Spleen (tissue), 11 donors: ENCODE data around the gene TSKS. TPM values are rescaled to one million over a fixed set of nuclear protein-coding genes. Genes with fewer than 3 reads are reported as not detected.
"Not testable (repeated sequence)": the region's sequence is repeated elsewhere in the genome, so short reads cannot be mapped to it uniquely, and the experiment has no call there.

Source experiments
- DNase-seq: peaks from one replicate; pipeline ENCODE4 v3.0.0-alpha.2; 2020
- H3K27ac ChIP-seq, 8 donors: fragments of 200-600 bp; sonication (generic) in 7 of 8; 1 replicate in 4 of 8; 2 replicates in 4 of 8; pipeline versions ENCODE4 v1.5.0 to v1.8.0; 2016 to 2021; ENCODE audit warnings: inconsistent platforms in 4 of 8, mild to moderate bottlenecking in 4 of 8, moderate library complexity in 1 of 8
- H3K27me3 ChIP-seq, 7 donors: fragments of 200-600 bp; sonication (generic) in 6 of 7; replicated peaks in 1 of 7; 1 replicate in 4 of 7; 2 replicates in 3 of 7; pipeline versions ENCODE4 v1.5.0 to v1.8.0; 2016 to 2021; ENCODE audit warnings: inconsistent platforms in 3 of 7, mild to moderate bottlenecking in 1 of 7
- H3K36me3 ChIP-seq, 6 donors: fragments of 200-600 bp; sonication (generic) in 5 of 6; 1 replicate in 4 of 6; 2 replicates in 2 of 6; pipeline versions ENCODE4 v1.5.0 to v1.8.0; 2016 to 2021; ENCODE audit warnings: inconsistent platforms in 2 of 6
- H3K4me1 ChIP-seq, 6 donors: fragments of 200-600 bp; sonication (generic) in 5 of 6; 1 replicate in 3 of 6; 2 replicates in 3 of 6; pipeline versions ENCODE4 v1.5.0 to v1.8.0; 2016 to 2021; ENCODE audit warnings: inconsistent platforms in 3 of 6
- H3K4me3 ChIP-seq, 8 donors: fragments of 200-600 bp; sonication (generic) in 7 of 8; 1 replicate in 4 of 8; 2 replicates in 4 of 8; pipeline versions ENCODE4 v1.5.0 to v1.8.0; 2016 to 2021; ENCODE audit warnings: inconsistent platforms in 4 of 8, mild to moderate bottlenecking in 4 of 8, moderate library complexity in 2 of 8
- H3K9me3 ChIP-seq, 8 donors: fragments of 200-600 bp; sonication (generic) in 7 of 8; 1 replicate in 4 of 8; 2 replicates in 4 of 8; pipeline versions ENCODE4 v1.5.0 to v1.8.0; 2016 to 2021; ENCODE audit warnings: inconsistent platforms in 4 of 8
- POLR2A ChIP-seq, 3 donors: fragments of 450-650 bp; IDR thresholded peaks; one replicate each; pipeline ENCODE4 v1.5.1; 2017; ENCODE audit warnings: antibody characterized with exemption in 3 of 3, mild to moderate bottlenecking in 1 of 3
- POLR2AphosphoS5 ChIP-seq, 3 donors: sonication (generic); formaldehyde crosslinking; IDR thresholded peaks; one replicate each; pipeline ENCODE4 v1.5.1; 2017; ENCODE audit warnings: antibody characterized with exemption in 3 of 3
- WGBS, 5 donors: extraction: QIAGEN DNeasy Blood & Tissue Kit in 3 of 5; methylation state at CpG; one replicate each; pipeline versions ENCODE4 v1.1.5 to v1.1.7; 2013 to 2018; 5-methylcytosine and 5-hydroxymethylcytosine counted together
- intact Hi-C: fragments of 100-400 bp; cut with DNase I; formaldehyde crosslinking; loops from one replicate; pipeline ENCODE4 v1.15.0; 2023; ENCODE audit warnings: low total_unique reads
- polyA plus RNA-seq, 3 donors: library from polyadenylated mRNA; stranded (reverse); fragments of 200-250 nt; gene quantifications; one replicate each; pipeline ENCODE4 v1.2.1, GENCODE V29; 2013
- total RNA-seq, 7 donors: library from RNA; depleted of rRNA in 3 of 7; stranded (reverse); fragments of >200 nt in 3 of 7; fragmentation: NEBNext Ultra II Directional in 4 of 7; extraction: Animal tissue kit (Norgen Biotek cat#: 25700) in 4 of 7; gene quantifications; one replicate each; pipeline versions ENCODE4 v1.1.0 to v1.2.1, GENCODE V29; 2016 to 2021
- TF ChIP-seq, protein P1 (sequence below), 11 experiments: fragments of 200-600 bp in 7 of 11; fragments of 450-650 bp in 4 of 11; sonication (generic) in 4 of 11; IDR thresholded peaks in 8 of 11; conservative IDR thresholded peaks in 3 of 11; 1 replicate in 7 of 11; 2 replicates in 4 of 11; pipeline versions ENCODE4 v1.4.0 to v1.8.0; 2016 to 2021; ENCODE audit warnings: antibody characterized with exemption in 11 of 11, inconsistent platforms in 4 of 11, mild to moderate bottlenecking in 1 of 11
- donor health status: healthy with polysubstance abuse.
- donor health status: DM: no; HTN: no; CAD: no; lungs with moderate emphysema.
- donor health status: DM: no; HTN: no; CAD: no.
- donor health status: Bipolar disorder and iron deficiency.
- donor health status: healthy.
- donor health status: DM: no; HTN: no; CAD: no.
- donor health status: DM: yes; HTN: yes; CAD: no.

The TSKS gene
- total and polyA plus RNA-seq, 10 donors = 0.26 to 2.1 (median 0.88) TPM; not detected in 4

DNA sequence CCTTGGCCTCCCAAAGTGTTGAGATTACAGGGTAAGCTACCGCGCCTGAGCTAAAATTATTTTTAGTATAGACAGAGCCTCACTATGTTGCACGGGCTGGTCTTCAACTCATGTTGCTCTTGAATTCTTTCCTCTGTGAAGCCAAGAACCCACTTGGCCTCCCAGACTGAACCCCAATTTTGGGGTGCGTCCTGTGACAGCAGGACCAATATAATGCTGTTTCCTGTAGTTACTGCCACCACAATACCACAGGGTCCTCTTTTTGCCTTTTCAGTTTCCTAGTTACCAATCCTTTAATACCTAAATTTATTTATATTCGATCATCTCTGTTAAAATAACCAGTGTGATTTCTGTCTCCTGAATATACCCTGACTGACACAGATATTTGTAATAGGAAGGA lies 32.9 kb downstream of the TSKS start:
- 35 to 44% (median 37%) methylated on average over 5 of the region's 5 CpGs for WGBS, 5 donors
- Histone ChIP-seq H3K4me3 (no peak overlapping the region), H3K27ac (no peak overlapping the region), H3K27me3 (no peaks in the 10 kb centered on the region), H3K9me3 (no peaks in the 10 kb centered on the region), H3K4me1 (no peaks in the 10 kb centered on the region), H3K36me3 (no peaks in the 10 kb centered on the region)
- TF ChIP-seq POLR2AphosphoS5 (IDR thresholded peaks at IDR 0.05) (no peak), POLR2A (IDR thresholded peaks at IDR 0.05) (no peak)
- TF ChIP-seq, protein P1, sequence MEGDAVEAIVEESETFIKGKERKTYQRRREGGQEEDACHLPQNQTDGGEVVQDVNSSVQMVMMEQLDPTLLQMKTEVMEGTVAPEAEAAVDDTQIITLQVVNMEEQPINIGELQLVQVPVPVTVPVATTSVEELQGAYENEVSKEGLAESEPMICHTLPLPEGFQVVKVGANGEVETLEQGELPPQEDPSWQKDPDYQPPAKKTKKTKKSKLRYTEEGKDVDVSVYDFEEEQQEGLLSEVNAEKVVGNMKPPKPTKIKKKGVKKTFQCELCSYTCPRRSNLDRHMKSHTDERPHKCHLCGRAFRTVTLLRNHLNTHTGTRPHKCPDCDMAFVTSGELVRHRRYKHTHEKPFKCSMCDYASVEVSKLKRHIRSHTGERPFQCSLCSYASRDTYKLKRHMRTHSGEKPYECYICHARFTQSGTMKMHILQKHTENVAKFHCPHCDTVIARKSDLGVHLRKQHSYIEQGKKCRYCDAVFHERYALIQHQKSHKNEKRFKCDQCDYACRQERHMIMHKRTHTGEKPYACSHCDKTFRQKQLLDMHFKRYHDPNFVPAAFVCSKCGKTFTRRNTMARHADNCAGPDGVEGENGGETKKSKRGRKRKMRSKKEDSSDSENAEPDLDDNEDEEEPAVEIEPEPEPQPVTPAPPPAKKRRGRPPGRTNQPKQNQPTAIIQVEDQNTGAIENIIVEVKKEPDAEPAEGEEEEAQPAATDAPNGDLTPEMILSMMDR (IDR thresholded peaks at IDR 0.05 in 8 of 11, conservative IDR thresholded peaks at IDR 0.05 in 3 of 11) = no peak
- no peak for DNase-seq
- intact Hi-C loops = no loop called here

DNA sequence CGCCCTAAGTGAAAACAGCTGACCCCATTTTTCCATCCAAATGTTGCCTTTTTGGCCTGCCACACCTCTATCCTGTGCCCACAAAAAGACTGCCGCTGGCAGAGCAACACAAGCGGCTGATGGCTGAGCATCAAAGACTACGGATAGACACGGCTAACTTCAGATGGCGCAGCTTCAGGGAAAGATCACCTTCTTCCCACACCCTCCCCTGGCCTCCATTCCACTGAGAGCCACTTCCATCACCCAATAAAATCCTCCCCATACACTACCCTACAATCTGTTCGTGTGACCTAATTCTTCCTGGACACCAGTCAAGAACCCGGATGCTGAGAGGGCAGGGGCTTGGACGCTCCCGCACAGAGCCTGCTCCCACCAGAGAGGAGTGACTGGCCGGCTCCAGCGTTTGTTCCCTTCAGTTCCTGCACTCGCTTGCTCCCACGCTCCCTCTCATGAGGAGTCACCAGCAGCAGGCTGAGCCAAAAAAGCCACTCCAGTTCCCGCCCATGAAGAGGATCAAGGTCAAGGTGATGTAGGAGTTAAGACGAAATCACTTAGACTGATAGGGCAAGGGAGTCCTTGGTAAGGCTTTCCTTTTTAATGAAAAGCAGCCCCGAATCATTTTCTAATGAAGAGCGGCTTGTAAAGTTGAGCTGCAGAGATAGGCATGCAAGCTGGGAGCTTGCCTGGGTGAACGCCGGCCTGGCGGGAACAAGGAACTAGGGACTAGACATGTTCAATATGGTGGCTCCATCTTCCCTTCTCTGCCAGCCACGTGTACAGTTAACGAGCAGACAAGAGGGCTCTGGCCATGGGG lies 35.7 kb downstream of the TSKS start:
- intact Hi-C loops = no loop called here
- Histone ChIP-seq H3K9me3 (no peaks in the 10 kb centered on the region), H3K36me3 (no peaks in the 10 kb centered on the region), H3K27me3 (no peaks in the 10 kb centered on the region), H3K27ac (peak overlapping the region in 7 of 8 donors; percentile 19 to 65 (median 55)), H3K4me3 (no peak overlapping the region), H3K4me1 (no peaks in the 10 kb centered on the region)
- no peak for DNase-seq
- WGBS, 5 donors = 77 to 90% (median 83%) methylated on average over 23 of the region's 23 CpGs
- TF ChIP-seq POLR2AphosphoS5 (IDR thresholded peaks at IDR 0.05) (peak; percentile 14 to 59 (median 58)), POLR2A (IDR thresholded peaks at IDR 0.05) (no peak)

DNA sequence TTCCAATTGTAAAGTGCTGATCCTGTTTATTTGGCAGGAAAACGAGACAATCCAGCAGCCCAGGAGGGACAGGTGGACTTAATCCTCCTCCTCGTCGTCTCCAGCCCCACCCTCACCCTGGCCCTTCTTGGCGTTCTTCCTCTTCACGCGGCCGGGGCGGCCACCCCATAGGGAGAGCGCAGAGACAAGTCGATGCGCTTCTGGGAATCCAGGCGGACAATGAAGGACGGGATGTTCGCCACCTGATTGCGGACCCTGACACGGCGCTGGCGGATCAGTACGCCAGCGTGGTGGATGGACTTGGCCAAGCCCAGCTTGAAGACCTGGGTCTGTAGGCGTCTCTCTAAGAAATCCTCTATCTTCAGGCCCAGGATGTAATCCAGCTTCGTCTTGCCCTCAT lies 43.7 kb downstream of the TSKS start:
- DNase-seq, H3K9me3 ChIP-seq, H3K27ac ChIP-seq, H3K36me3 ChIP-seq, intact Hi-C loops, H3K4me3 ChIP-seq, H3K27me3 ChIP-seq: not testable (repeated sequence)
- WGBS, 5 donors = 85 to 92% (median 91%) methylated on average over 22 of the region's 22 CpGs
- H3K4me1 ChIP-seq = peaks cover 0 to 28% (median 13%) of the 10 kb centered on the region in 6 donors

DNA sequence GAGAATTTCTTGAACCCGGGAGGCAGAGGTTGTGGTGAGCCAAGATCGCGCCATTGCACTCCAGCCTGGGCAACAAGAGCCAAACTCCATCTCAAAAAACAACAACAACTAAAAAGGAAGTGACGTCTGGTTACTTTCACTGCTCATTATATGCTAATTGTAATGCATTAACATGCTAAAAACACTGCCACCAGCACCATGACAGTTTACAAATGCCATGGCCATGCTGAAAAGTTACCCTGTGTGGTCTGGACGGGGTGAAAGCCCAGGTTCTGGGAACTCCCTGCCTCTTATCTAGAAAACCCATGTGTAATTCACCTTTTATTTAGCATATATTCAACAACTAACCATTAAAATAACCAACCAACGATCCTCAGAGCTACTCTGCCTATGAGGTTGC lies 44.1 kb downstream of the TSKS start:
- no peaks in the 10 kb centered on the region for H3K27me3 ChIP-seq
- no peak overlapping the region for H3K4me3 ChIP-seq
- H3K4me1 ChIP-seq = peaks cover 0 to 28% (median 13%) of the 10 kb centered on the region in 6 donors
- H3K9me3 ChIP-seq = no peaks in the 10 kb centered on the region
- TF ChIP-seq, protein P1 (IDR thresholded peaks at IDR 0.05 in 8 of 11, conservative IDR thresholded peaks at IDR 0.05 in 3 of 11) = no peak
- TF ChIP-seq POLR2A (IDR thresholded peaks at IDR 0.05) (no peak), POLR2AphosphoS5 (IDR thresholded peaks at IDR 0.05) (no peak)
- H3K27ac ChIP-seq = peak overlapping the region in 3 of 8 donors; percentile 87 to 93 (median 92)
- H3K36me3 ChIP-seq = no peaks in the 10 kb centered on the region
- intact Hi-C loops = no loop called here
- DNase-seq = no peak
- 83 to 90% (median 85%) methylated on average over 6 of the region's 6 CpGs for WGBS, 5 donors

DNA sequence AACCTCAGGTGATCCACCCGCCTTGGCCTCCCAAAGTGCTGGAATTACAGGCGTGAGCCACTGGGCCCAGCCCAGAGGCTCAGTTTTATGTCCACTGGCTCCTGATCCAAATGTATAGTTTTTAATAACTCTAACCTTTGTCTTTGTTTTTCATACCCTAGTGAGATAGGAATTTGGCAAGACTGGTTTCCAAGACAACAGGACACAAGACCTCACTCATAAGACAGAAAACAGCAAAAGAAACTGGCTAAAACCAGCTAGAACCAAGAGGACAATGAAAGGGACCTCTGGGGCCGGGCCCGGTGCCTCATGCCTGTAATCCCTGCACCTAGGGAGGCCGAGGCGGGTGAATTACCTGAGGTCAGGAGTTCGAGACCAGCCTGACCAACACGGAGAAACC lies 44.6 kb downstream of the TSKS start:
- peaks cover 0 to 28% (median 13%) of the 10 kb centered on the region in 6 donors for H3K4me1 ChIP-seq
- H3K27ac ChIP-seq = peak overlapping the region in 7 of 8 donors; percentile 79 to 93 (median 90)
- H3K4me3 ChIP-seq = peak overlapping the region in 1 of 8 donors; percentile 72
- 92 to 97% (median 94%) methylated on average over 8 of the region's 8 CpGs for WGBS, 5 donors
- no peaks in the 10 kb centered on the region for H3K36me3 ChIP-seq
- no peak for DNase-seq
- no peak for TF ChIP-seq POLR2AphosphoS5 (IDR thresholded peaks at IDR 0.05)
- TF ChIP-seq, protein P1 (IDR thresholded peaks at IDR 0.05 in 8 of 11, conservative IDR thresholded peaks at IDR 0.05 in 3 of 11) = no peak
- TF ChIP-seq POLR2A (IDR thresholded peaks at IDR 0.05) = no peak
- H3K9me3 ChIP-seq = no peaks in the 10 kb centered on the region
- H3K27me3 ChIP-seq = no peaks in the 10 kb centered on the region
- intact Hi-C loops = no loop called here
